Prostate gland (tissue), 2 donors: ENCODE results near the gene PDE6G.

Experiments
- CTCF ChIP-seq, 4 experiments: fragments of 200-600 bp in 2 of 4; fragments of 450-650 bp in 2 of 4; sonication (generic) in 2 of 4; IDR thresholded peaks; 1 replicate in 3 of 4; 2 replicates in 1 of 4; pipeline ENCODE4 v1.5.1; 2016 to 2019; ENCODE audit warnings: antibody characterized with exemption in 4 of 4, mild to moderate bottlenecking in 2 of 4, moderate library complexity in 2 of 4
- POLR2A ChIP-seq: fragments of 450-650 bp; IDR thresholded peaks from one replicate; pipeline ENCODE4 v1.6.1; 2016; ENCODE audit warnings: antibody characterized with exemption, mild to moderate bottlenecking

GRCh38 chr17:81630274-81630673, 26.1 kb downstream of the PDE6G start:
- TF ChIP-seq POLR2A (no peak), CTCF (IDR thresholded peaks at IDR 0.05) (no peak)
